ENCODE measurements around the gene CDKN2B.
A peak's percentile ranks its signal among the peaks of the same experiment; 100 is the strongest.

Gene CDKN2B

GRCh38 chr9:21974722-21975409 is 34.2 kb downstream of the CDKN2B start:
- H3K4me3 Mint-ChIP-seq, result peak overlapping the region; percentile 84
- peak overlapping the region; percentile 79 for H3K27ac Mint-ChIP-seq
- H3K4me1 Mint-ChIP-seq, result peaks cover 17% of the 10 kb centered on the region
- H3K36me3 Mint-ChIP-seq, result peaks cover 4% of the 10 kb centered on the region
- peaks cover 6% of the 10 kb centered on the region for H3K9me3 Mint-ChIP-seq
- peak; percentile 60 for ATAC-seq (ENCODE audit: low read depth)
- H3K27me3 Mint-ChIP-seq, result peaks cover 33% of the 10 kb centered on the region
- peak in 1 of 2 donors; percentile 47 for DNase-seq (ENCODE audit: low spot score in 2 of 2)

- Mint-ChIP-seq H3K27me3 (peaks cover 34% of the 10 kb centered on the region), H3K4me3 (peak overlapping the region; percentile 84), H3K4me1 (peaks cover 18% of the 10 kb centered on the region), H3K27ac (peak overlapping the region; percentile 79), H3K36me3 (peaks cover 5% of the 10 kb centered on the region), H3K9me3 (peaks cover 6% of the 10 kb centered on the region)
- no peak for DNase-seq (ENCODE audit: low spot score in 2 of 2)
- ATAC-seq (ENCODE audit: low read depth), result no peak
Measured at GRCh38 chr9:21974343-21974721, 34.8 kb downstream of the CDKN2B start.

GRCh38 chr9:21972361-21972760 is 36.7 kb downstream of the CDKN2B start:
- Mint-ChIP-seq H3K27me3 (peaks cover 33% of the 10 kb centered on the region), H3K4me3 (no peak overlapping the region), H3K36me3 (peaks cover 10% of the 10 kb centered on the region), H3K9me3 (peaks cover 9% of the 10 kb centered on the region), H3K27ac (no peak overlapping the region), H3K4me1 (peaks cover 22% of the 10 kb centered on the region)
- ATAC-seq (ENCODE audit: low read depth), result no peak
- DNase-seq (ENCODE audit: low spot score in 2 of 2), result no peak

GRCh38 chr9:21970800-21971640 is 38.1 kb downstream of the CDKN2B start:
- Mint-ChIP-seq H3K36me3 (peaks cover 10% of the 10 kb centered on the region), H3K9me3 (peaks cover 9% of the 10 kb centered on the region), H3K27me3 (peaks cover 37% of the 10 kb centered on the region), H3K27ac (peak overlapping the region; percentile 49), H3K4me3 (no peak overlapping the region), H3K4me1 (peaks cover 22% of the 10 kb centered on the region)
- DNase-seq (ENCODE audit: low spot score in 2 of 2) (no peak), ATAC-seq (ENCODE audit: low read depth) (no peak)

GRCh38 chr9:21969951-21970799 is 38.9 kb downstream of the CDKN2B start:
- H3K36me3 Mint-ChIP-seq, result peaks cover 10% of the 10 kb centered on the region
- ATAC-seq (ENCODE audit: low read depth) (no peak), DNase-seq (ENCODE audit: low spot score in 2 of 2) (no peak)
- H3K4me1 Mint-ChIP-seq, result peaks cover 23% of the 10 kb centered on the region
- H3K9me3 Mint-ChIP-seq, result peaks cover 9% of the 10 kb centered on the region
- H3K4me3 Mint-ChIP-seq, result no peak overlapping the region
- H3K27me3 Mint-ChIP-seq, result peaks cover 42% of the 10 kb centered on the region
- H3K27ac Mint-ChIP-seq, result peak overlapping the region; percentile 49

GRCh38 chr9:21969011-21969940 is 39.8 kb downstream of the CDKN2B start:
- H3K36me3 Mint-ChIP-seq, result peaks cover 10% of the 10 kb centered on the region
- peaks cover 15% of the 10 kb centered on the region for H3K4me1 Mint-ChIP-seq
- DNase-seq (ENCODE audit: low spot score in 2 of 2) (no peak), ATAC-seq (ENCODE audit: low read depth) (no peak)
- peaks cover 8% of the 10 kb centered on the region for H3K9me3 Mint-ChIP-seq
- no peak overlapping the region for H3K4me3 Mint-ChIP-seq
- H3K27ac Mint-ChIP-seq, result peak overlapping the region; percentile 49
- peaks cover 38% of the 10 kb centered on the region for H3K27me3 Mint-ChIP-seq

GRCh38 chr9:21968331-21969010 is 40.6 kb downstream of the CDKN2B start:
- Mint-ChIP-seq H3K9me3 (peaks cover 9% of the 10 kb centered on the region), H3K4me1 (peaks cover 13% of the 10 kb centered on the region), H3K27ac (peak overlapping the region; percentile 55), H3K4me3 (no peak overlapping the region), H3K36me3 (peaks cover 10% of the 10 kb centered on the region), H3K27me3 (peaks cover 41% of the 10 kb centered on the region)
- peak in 1 of 2 donors; percentile 20 for DNase-seq (ENCODE audit: low spot score in 2 of 2)
- ATAC-seq (ENCODE audit: low read depth), result no peak

- H3K27me3 Mint-ChIP-seq, result peaks cover 47% of the 10 kb centered on the region
- no peak overlapping the region for H3K4me3 Mint-ChIP-seq
- H3K4me1 Mint-ChIP-seq, result peaks cover 13% of the 10 kb centered on the region
- ATAC-seq (ENCODE audit: low read depth) (no peak), DNase-seq (ENCODE audit: low spot score in 2 of 2) (no peak)
- H3K36me3 Mint-ChIP-seq, result peaks cover 10% of the 10 kb centered on the region
- H3K27ac Mint-ChIP-seq, result peak overlapping the region; percentile 55
- peaks cover 7% of the 10 kb centered on the region for H3K9me3 Mint-ChIP-seq
Measured at GRCh38 chr9:21967702-21968101, 41.4 kb downstream of the CDKN2B start.

- ATAC-seq (ENCODE audit: low read depth) (no peak), DNase-seq (ENCODE audit: low spot score in 2 of 2) (peak in 1 of 2 donors; percentile 16)
- peaks cover 10% of the 10 kb centered on the region for H3K36me3 Mint-ChIP-seq
- H3K4me1 Mint-ChIP-seq, result peaks cover 13% of the 10 kb centered on the region
- H3K9me3 Mint-ChIP-seq, result peaks cover 7% of the 10 kb centered on the region
- H3K27me3 Mint-ChIP-seq, result peaks cover 47% of the 10 kb centered on the region
- H3K27ac Mint-ChIP-seq, result peak overlapping the region; percentile 55
- no peak overlapping the region for H3K4me3 Mint-ChIP-seq
Measured at GRCh38 chr9:21967169-21967568, 41.9 kb downstream of the CDKN2B start.

- peaks cover 9% of the 10 kb centered on the region for H3K36me3 Mint-ChIP-seq
- peak overlapping the region; percentile 53 for H3K27ac Mint-ChIP-seq
Measured at GRCh38 chr9:21966140-21966851, 42.8 kb downstream of the CDKN2B start.

GRCh38 chr9:21965401-21965951 is 43.6 kb downstream of the CDKN2B start:
- ATAC-seq (ENCODE audit: low read depth) (peak; percentile 62), DNase-seq (ENCODE audit: low spot score in 2 of 2) (peak in 1 of 2 donors; percentile 51)
- H3K36me3 Mint-ChIP-seq, result peaks cover 8% of the 10 kb centered on the region
- peaks cover 48% of the 10 kb centered on the region for H3K27me3 Mint-ChIP-seq
- peak overlapping the region; percentile 53 for H3K27ac Mint-ChIP-seq
- peaks cover 13% of the 10 kb centered on the region for H3K4me1 Mint-ChIP-seq
- peaks cover 6% of the 10 kb centered on the region for H3K9me3 Mint-ChIP-seq
- peak overlapping the region; percentile 75 for H3K4me3 Mint-ChIP-seq

More at GRCh38 chr9:21966140-21966851, 42.8 kb downstream of the CDKN2B start:
- DNase-seq (ENCODE audit: low spot score in 2 of 2) (no peak), ATAC-seq (ENCODE audit: low read depth) (no peak)
- Mint-ChIP-seq H3K4me1 (peaks cover 13% of the 10 kb centered on the region), H3K4me3 (no peak overlapping the region), H3K27me3 (peaks cover 49% of the 10 kb centered on the region), H3K9me3 (peaks cover 7% of the 10 kb centered on the region)

- Mint-ChIP-seq H3K36me3 (peaks cover 7% of the 10 kb centered on the region), H3K4me3 (peak overlapping the region; percentile 75), H3K4me1 (peaks cover 11% of the 10 kb centered on the region), H3K27me3 (peaks cover 47% of the 10 kb centered on the region), H3K27ac (peak overlapping the region; percentile 53), H3K9me3 (peaks cover 6% of the 10 kb centered on the region)
- ATAC-seq (ENCODE audit: low read depth) (peak; percentile 79), DNase-seq (ENCODE audit: low spot score in 2 of 2) (peak in 1 of 2 donors; percentile 48)
Measured at GRCh38 chr9:21964925-21965385, 44.1 kb downstream of the CDKN2B start.
